ENCODE measurements around the gene NOTCH3. TPM values are rescaled to one million over a fixed set of nuclear protein-coding genes. Genes with fewer than 3 reads are reported as not detected.

The NOTCH3 gene
- total RNA-seq, 5 donors from 2014 or later (not counting 1 experiment from before 2014, with no cell fraction given): 0.16 to 0.85 (median 0.48) TPM; not detected in 1

GRCh38 chr19:15225760-15226159, 25.0 kb upstream of the NOTCH3 start:
- Mint-ChIP-seq H3K36me3 (no peaks in the 10 kb centered on the region), H3K9me3 (no peaks in the 10 kb centered on the region), H3K4me3 (no peak overlapping the region), H3K27me3 (peaks cover 9 to 28% of the 10 kb centered on the region in 2 donors), H3K4me1 (peaks cover 17 to 20% (median 18%) of the 10 kb centered on the region in 3 donors), H3K27ac (no peak overlapping the region)
- ATAC-seq (replicated peaks in 1 of 4) (no peak), DNase-seq (no peak)
- ChIA-PET CTCF (interaction anchor here in 1 of 2 donors (0.6 kb wide), 1 partner anchor 154 kb away, joined by 3 read pairs; the partner anchor contains the start of gene AKAP8), POLR2A (interaction anchor here in 1 of 2 donors (0.6 kb wide), 1 partner anchor 117 kb away, joined by 3 read pairs; no protein-coding TSS in a partner anchor)
- no peak overlapping the region for H3K27ac ChIP-seq (ENCODE audit: low read length)
- peaks cover 0 to 59% of the 10 kb centered on the region in 2 experiments for H3K27me3 ChIP-seq (replicated peaks in 1 of 2; ENCODE audit: control insufficient read depth in 2 of 2, extremely low read depth in 1 of 2, insufficient read depth in 2 of 2, low read length in 1 of 2)
- peaks cover 0 to 19% of the 10 kb centered on the region in 2 experiments for H3K4me1 ChIP-seq (ENCODE audit: control insufficient read depth in 1 of 2, extremely low read depth in 1 of 2, insufficient read depth in 2 of 2, low read length in 2 of 2)
- WGBS (ENCODE audit: insufficient coverage): 87% methylated on average over 3 of the region's 7 CpGs
- no peak overlapping the region for H3K4me3 ChIP-seq (ENCODE audit: control insufficient read depth in 1 of 2, extremely low read depth in 1 of 2, low read length in 1 of 2)
- no peaks in the 10 kb centered on the region for H3K36me3 ChIP-seq (ENCODE audit: control insufficient read depth in 2 of 2, extremely low read depth in 1 of 2, insufficient read depth in 1 of 2, low read length in 1 of 2)
- no peaks in the 10 kb centered on the region for H3K9me3 ChIP-seq

- Mint-ChIP-seq H3K9me3 (no peaks in the 10 kb centered on the region), H3K27me3 (peaks cover 9 to 27% of the 10 kb centered on the region in 2 donors), H3K4me1 (peaks cover 17 to 20% (median 18%) of the 10 kb centered on the region in 3 donors), H3K36me3 (no peaks in the 10 kb centered on the region), H3K4me3 (peak overlapping the region; percentile 74 to 81 (median 77)), H3K27ac (no peak overlapping the region)
- no peak overlapping the region for H3K27ac ChIP-seq (ENCODE audit: low read length)
- 18% methylated on average over 50 of the region's 51 CpGs for WGBS (ENCODE audit: insufficient coverage)
- peak overlapping the region; percentile 46 to 67 for H3K4me3 ChIP-seq (ENCODE audit: control insufficient read depth in 1 of 2, extremely low read depth in 1 of 2, low read length in 1 of 2)
- no peaks in the 10 kb centered on the region for H3K36me3 ChIP-seq (ENCODE audit: control insufficient read depth in 2 of 2, extremely low read depth in 1 of 2, insufficient read depth in 1 of 2, low read length in 1 of 2)
- peaks cover 0 to 54% of the 10 kb centered on the region in 2 experiments for H3K27me3 ChIP-seq (replicated peaks in 1 of 2; ENCODE audit: control insufficient read depth in 2 of 2, extremely low read depth in 1 of 2, insufficient read depth in 2 of 2, low read length in 1 of 2)
- POLR2A ChIA-PET: no interaction called here
- CTCF ChIA-PET: no interaction called here
- H3K4me1 ChIP-seq (ENCODE audit: control insufficient read depth in 1 of 2, extremely low read depth in 1 of 2, insufficient read depth in 2 of 2, low read length in 2 of 2): peaks cover 0 to 19% of the 10 kb centered on the region in 2 experiments
- DNase-seq (no peak), ATAC-seq (replicated peaks in 1 of 4) (peak in 3 of 4 experiments; percentile 6 to 19 (median 7))
- no peaks in the 10 kb centered on the region for H3K9me3 ChIP-seq
Measured at GRCh38 chr19:15223649-15224361, 23.0 kb upstream of the NOTCH3 start.

- 5% methylated on average over 46 of the region's 48 CpGs for WGBS (ENCODE audit: insufficient coverage)
- H3K9me3 ChIP-seq: no peaks in the 10 kb centered on the region
- H3K4me1 ChIP-seq (ENCODE audit: control insufficient read depth in 1 of 2, extremely low read depth in 1 of 2, insufficient read depth in 2 of 2, low read length in 2 of 2): peaks cover 0 to 19% of the 10 kb centered on the region in 2 experiments
- peak overlapping the region; percentile 46 to 67 for H3K4me3 ChIP-seq (ENCODE audit: control insufficient read depth in 1 of 2, extremely low read depth in 1 of 2, low read length in 1 of 2)
- H3K27me3 ChIP-seq (replicated peaks in 1 of 2; ENCODE audit: control insufficient read depth in 2 of 2, extremely low read depth in 1 of 2, insufficient read depth in 2 of 2, low read length in 1 of 2): peaks cover 0 to 54% of the 10 kb centered on the region in 2 experiments
- Mint-ChIP-seq H3K4me1 (peaks cover 17 to 20% (median 18%) of the 10 kb centered on the region in 3 donors), H3K9me3 (no peaks in the 10 kb centered on the region), H3K36me3 (no peaks in the 10 kb centered on the region), H3K4me3 (peak overlapping the region; percentile 74 to 81 (median 77)), H3K27ac (peak overlapping the region in 1 of 2 donors; percentile 8), H3K27me3 (peaks cover 9 to 28% of the 10 kb centered on the region in 2 donors)
- POLR2A ChIA-PET: no interaction called here
- no peaks in the 10 kb centered on the region for H3K36me3 ChIP-seq (ENCODE audit: control insufficient read depth in 2 of 2, extremely low read depth in 1 of 2, insufficient read depth in 1 of 2, low read length in 1 of 2)
- CTCF ChIA-PET: no interaction called here
- DNase-seq (peak; percentile 12 to 85 (median 65)), ATAC-seq (replicated peaks in 1 of 4) (peak; percentile 86 to 98 (median 94))
- no peak overlapping the region for H3K27ac ChIP-seq (ENCODE audit: low read length)
Measured at GRCh38 chr19:15222738-15223648, 22.2 kb upstream of the NOTCH3 start.

GRCh38 chr19:15220833-15221232, 20.0 kb upstream of the NOTCH3 start:
- no peak overlapping the region for H3K4me3 Mint-ChIP-seq
- no peaks in the 10 kb centered on the region for H3K36me3 Mint-ChIP-seq
- ChIA-PET POLR2A (no interaction called here), CTCF (interaction anchor here (0.6 to 0.7 kb wide), 3 partner anchors 120 to 893 kb away, joined by 3 to 6 read pairs (median 4); no protein-coding TSS in a partner anchor)
- H3K4me1 ChIP-seq (ENCODE audit: control insufficient read depth in 1 of 2, extremely low read depth in 1 of 2, insufficient read depth in 2 of 2, low read length in 2 of 2): peaks cover 0 to 19% of the 10 kb centered on the region in 2 experiments
- no CpG with 5 or more reads among the region's 6 CpGs for WGBS (ENCODE audit: insufficient coverage)
- H3K36me3 ChIP-seq (ENCODE audit: control insufficient read depth in 2 of 2, extremely low read depth in 1 of 2, insufficient read depth in 1 of 2, low read length in 1 of 2): no peaks in the 10 kb centered on the region
- no peaks in the 10 kb centered on the region for H3K9me3 ChIP-seq
- ATAC-seq (replicated peaks in 1 of 4) (no peak), DNase-seq (no peak)
- peaks cover 0 to 40% of the 10 kb centered on the region in 2 experiments for H3K27me3 ChIP-seq (replicated peaks in 1 of 2; ENCODE audit: control insufficient read depth in 2 of 2, extremely low read depth in 1 of 2, insufficient read depth in 2 of 2, low read length in 1 of 2)
- no peak overlapping the region for H3K4me3 ChIP-seq (ENCODE audit: control insufficient read depth in 1 of 2, extremely low read depth in 1 of 2, low read length in 1 of 2)
- peaks cover 9 to 28% of the 10 kb centered on the region in 2 donors for H3K27me3 Mint-ChIP-seq
- H3K9me3 Mint-ChIP-seq: no peaks in the 10 kb centered on the region
- H3K27ac Mint-ChIP-seq: no peak overlapping the region
- no peak overlapping the region for H3K27ac ChIP-seq (ENCODE audit: low read length)
- H3K4me1 Mint-ChIP-seq: peaks cover 17 to 20% (median 18%) of the 10 kb centered on the region in 3 donors

- Histone ChIP-seq H3K4me1 (ENCODE audit: control insufficient read depth in 1 of 2, extremely low read depth in 1 of 2, insufficient read depth in 2 of 2, low read length in 2 of 2) (peaks cover 0 to 10% of the 10 kb centered on the region in 2 experiments), H3K9me3 (no peaks in the 10 kb centered on the region), H3K36me3 (ENCODE audit: control insufficient read depth in 2 of 2, extremely low read depth in 1 of 2, insufficient read depth in 1 of 2, low read length in 1 of 2) (no peaks in the 10 kb centered on the region), H3K27ac (ENCODE audit: low read length) (no peak overlapping the region), H3K4me3 (ENCODE audit: control insufficient read depth in 1 of 2, extremely low read depth in 1 of 2, low read length in 1 of 2) (no peak overlapping the region), H3K27me3 (replicated peaks in 1 of 2; ENCODE audit: control insufficient read depth in 2 of 2, extremely low read depth in 1 of 2, insufficient read depth in 2 of 2, low read length in 1 of 2) (peaks cover 0 to 25% of the 10 kb centered on the region in 2 experiments)
- DNase-seq (no peak), ATAC-seq (replicated peaks in 1 of 4) (no peak)
- ChIA-PET CTCF (no interaction called here), POLR2A (no interaction called here)
- H3K36me3 Mint-ChIP-seq: no peaks in the 10 kb centered on the region
- H3K27me3 Mint-ChIP-seq: peaks cover 9 to 17% of the 10 kb centered on the region in 2 donors
- 79% methylated on average over 6 of the region's 7 CpGs for WGBS (ENCODE audit: insufficient coverage)
- H3K4me1 Mint-ChIP-seq: peaks cover 11 to 12% (median 12%) of the 10 kb centered on the region in 3 donors
- no peaks in the 10 kb centered on the region for H3K9me3 Mint-ChIP-seq
- H3K27ac Mint-ChIP-seq: no peak overlapping the region
- no peak overlapping the region for H3K4me3 Mint-ChIP-seq
Measured at GRCh38 chr19:15218501-15218900, 17.7 kb upstream of the NOTCH3 start.

- Mint-ChIP-seq H3K4me3 (no peak overlapping the region), H3K27ac (no peak overlapping the region), H3K4me1 (no peaks in the 10 kb centered on the region), H3K9me3 (no peaks in the 10 kb centered on the region), H3K36me3 (no peaks in the 10 kb centered on the region), H3K27me3 (peaks cover 0 to 5% of the 10 kb centered on the region in 2 donors)
- Histone ChIP-seq H3K27me3 (replicated peaks in 1 of 2; ENCODE audit: control insufficient read depth in 2 of 2, extremely low read depth in 1 of 2, insufficient read depth in 2 of 2, low read length in 1 of 2) (peaks cover 0 to 12% of the 10 kb centered on the region in 2 experiments), H3K36me3 (ENCODE audit: control insufficient read depth in 2 of 2, extremely low read depth in 1 of 2, insufficient read depth in 1 of 2, low read length in 1 of 2) (no peaks in the 10 kb centered on the region), H3K4me3 (ENCODE audit: control insufficient read depth in 1 of 2, extremely low read depth in 1 of 2, low read length in 1 of 2) (no peak overlapping the region), H3K4me1 (ENCODE audit: control insufficient read depth in 1 of 2, extremely low read depth in 1 of 2, insufficient read depth in 2 of 2, low read length in 2 of 2) (no peaks in the 10 kb centered on the region), H3K27ac (ENCODE audit: low read length) (no peak overlapping the region), H3K9me3 (no peaks in the 10 kb centered on the region)
- ATAC-seq (replicated peaks in 1 of 4) (no peak), DNase-seq (no peak)
- CTCF ChIA-PET: interaction anchor here (0.7 kb wide), 2 partner anchors 59 to 516 kb away, joined by 3 to 7 read pairs; no protein-coding TSS in a partner anchor
- WGBS (ENCODE audit: insufficient coverage): 100% methylated on average over 2 of the region's 7 CpGs
- POLR2A ChIA-PET: interaction anchor here in 1 of 2 donors (0.6 kb wide), 1 partner anchor 669 kb away, joined by 8 read pairs; no protein-coding TSS in a partner anchor
Measured at GRCh38 chr19:15216363-15216762, 15.6 kb upstream of the NOTCH3 start.
